BJ (cell line): Measurements from ENCODE around the gene GGCT. TPM values are rescaled to one million over a fixed set of nuclear protein-coding genes. Genes with fewer than 3 reads are reported as not detected.
A peak's percentile ranks its signal among the peaks of the same experiment; 100 is the strongest.
"Not testable (repeated sequence)": the region's sequence is repeated elsewhere in the genome, so short reads cannot be mapped to it uniquely, and the experiment has no call there.

Source experiments
- CTCF ChIA-PET: fragments of 350-600 bp; formaldehyde crosslinking; extraction: SDS; loops from one replicate; lab custom pipeline; 2021; ENCODE audit warnings: antibody characterized with exemption, inconsistent platforms; lab: Yijun Ruan, JAX
- POLR2A ChIA-PET: fragments of 300-600 bp; sonication (Branson Sonifier 250); formaldehyde crosslinking; extraction: SDS; loops from one replicate; lab custom pipeline; 2021; ENCODE audit warnings: antibody characterized with exemption; lab: Charles Lee
- DNase-seq: peaks from one replicate; pipeline ENCODE4 v3.0.0-alpha.2; 2011; ENCODE audit warnings: low read depth
- H3K27me3 ChIP-seq: 2 replicates; pipeline ENCODE4 v1.6.0; 2011; ENCODE audit warnings: low read length; ENCODE audit not compliant: control insufficient read depth, insufficient read depth
- H3K36me3 ChIP-seq: 2 replicates; pipeline ENCODE4 v1.5.1; 2011; ENCODE audit warnings: low read length; ENCODE audit not compliant: control insufficient read depth, insufficient read depth
- H3K4me3 ChIP-seq: 2 replicates; pipeline ENCODE4 v1.5.1; 2011; ENCODE audit warnings: low read depth, mild to moderate bottlenecking, control low read depth, low read length
- CTCF ChIP-seq: IDR thresholded peaks from 2 replicates; pipeline ENCODE4 v1.5.1; 2011; ENCODE audit warnings: low read depth, mild to moderate bottlenecking, control low read depth, inconsistent platforms, low read length, moderate library complexity; ENCODE audit not compliant: insufficient read depth
- polyA plus RNA-seq: library from polyadenylated mRNA; depleted of rRNA; stranded (reverse); fragments of >200 nt; gene quantifications from 2 replicates; pipeline ENCODE4 v1.2.3, GENCODE V29; 2011

Gene GGCT
- polyA plus RNA-seq, 1 experiment, result 16.5 TPM

- Histone ChIP-seq H3K36me3 (no peaks in the 10 kb centered on the region; the same call in 1 of the 2 replicates), H3K4me3 (no peak overlapping the region), H3K27me3 (no peaks in the 10 kb centered on the region)
- peak; percentile 87 for TF ChIP-seq CTCF
- POLR2A ChIA-PET, result no interaction called here
- DNase-seq, result no peak
- CTCF ChIA-PET, result interaction anchor here (0.6 to 8.1 kb wide), 12 partner anchors 10 to 1799 kb away, joined by 3 to 178 read pairs (median 4); no protein-coding TSS in a partner anchor
Observed at GRCh38 chr7:30548845-30549244, 44.2 kb upstream of the GGCT start.

DNA sequence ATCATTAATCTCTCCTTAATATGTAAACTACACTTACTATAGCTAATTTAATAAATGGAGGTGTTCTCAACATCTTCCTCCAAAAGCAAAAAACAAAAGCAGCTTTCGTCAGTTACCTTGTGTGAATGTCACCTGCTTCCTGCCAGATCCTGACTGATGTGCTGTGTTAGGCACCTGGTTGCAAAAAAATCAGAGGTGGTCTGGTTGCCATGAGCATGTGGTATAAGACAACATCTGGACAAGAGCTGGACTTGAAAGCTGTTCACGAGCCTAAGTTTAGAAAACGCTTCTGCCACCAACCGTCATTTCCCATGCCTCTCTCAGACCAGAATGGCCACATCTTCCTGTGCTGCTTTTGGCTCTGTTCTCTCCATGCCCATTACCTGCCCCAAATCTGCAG, 42.0 kb upstream of the GGCT start:
- CTCF ChIA-PET, result interaction anchor here (1.3 to 8.1 kb wide), 6 partner anchors 10 to 382 kb away, joined by 3 to 178 read pairs (median 7); no protein-coding TSS in a partner anchor

DNA sequence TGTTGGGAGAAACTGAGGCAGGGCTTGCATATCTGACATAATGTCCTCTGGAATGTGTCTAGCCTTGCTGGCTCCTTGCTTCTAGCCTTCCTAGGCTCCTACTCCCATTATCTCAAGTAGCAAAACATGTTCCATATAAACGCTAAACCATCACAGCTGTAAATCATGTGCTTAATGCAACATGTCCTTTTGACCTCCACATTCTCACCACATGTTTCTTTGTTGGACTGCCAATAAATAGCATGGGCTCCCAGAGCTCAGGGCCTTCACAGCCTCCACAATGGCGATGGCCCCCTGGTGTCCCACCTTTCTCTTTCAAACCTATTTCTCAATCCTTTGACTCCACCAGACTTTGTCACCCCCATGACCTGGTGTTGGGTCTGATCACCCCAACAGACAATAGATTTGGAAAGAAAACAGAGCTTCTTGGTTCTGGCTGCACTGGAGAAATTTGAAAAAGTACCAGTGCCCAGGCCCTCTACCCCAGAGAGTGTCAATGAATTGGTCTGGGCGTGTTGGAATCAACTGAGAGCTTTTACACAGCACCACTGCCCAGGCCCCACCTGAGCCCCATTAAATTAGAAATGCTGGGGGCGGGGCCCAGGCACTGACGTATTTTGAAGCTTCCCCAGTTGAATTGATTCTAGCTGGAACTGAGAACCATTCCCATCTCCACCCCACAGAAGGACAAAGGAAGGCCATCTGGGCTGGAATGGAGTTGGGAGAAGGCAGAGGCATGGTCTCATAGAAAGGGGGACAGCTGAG, 41.3 kb upstream of the GGCT start:
- H3K36me3 ChIP-seq, result no peaks in the 10 kb centered on the region; the same call in 1 of the 2 replicates
- CTCF ChIA-PET, result interaction anchor here (1.0 to 8.1 kb wide), 8 partner anchors 10 to 381 kb away, joined by 3 to 178 read pairs (median 6); no protein-coding TSS in a partner anchor
- H3K27me3 ChIP-seq, result no peaks in the 10 kb centered on the region
- TF ChIP-seq CTCF, result no peak
- POLR2A ChIA-PET, result no interaction called here
- H3K4me3 ChIP-seq, result no peak overlapping the region
- no peak for DNase-seq

More for the DNA sequence above, 42.0 kb upstream of the GGCT start:
- POLR2A ChIA-PET, result no interaction called here
- DNase-seq, result no peak
- no peak for TF ChIP-seq CTCF
- Histone ChIP-seq H3K27me3 (no peaks in the 10 kb centered on the region), H3K36me3 (no peaks in the 10 kb centered on the region; the same call in 1 of the 2 replicates), H3K4me3 (no peak overlapping the region)

DNA sequence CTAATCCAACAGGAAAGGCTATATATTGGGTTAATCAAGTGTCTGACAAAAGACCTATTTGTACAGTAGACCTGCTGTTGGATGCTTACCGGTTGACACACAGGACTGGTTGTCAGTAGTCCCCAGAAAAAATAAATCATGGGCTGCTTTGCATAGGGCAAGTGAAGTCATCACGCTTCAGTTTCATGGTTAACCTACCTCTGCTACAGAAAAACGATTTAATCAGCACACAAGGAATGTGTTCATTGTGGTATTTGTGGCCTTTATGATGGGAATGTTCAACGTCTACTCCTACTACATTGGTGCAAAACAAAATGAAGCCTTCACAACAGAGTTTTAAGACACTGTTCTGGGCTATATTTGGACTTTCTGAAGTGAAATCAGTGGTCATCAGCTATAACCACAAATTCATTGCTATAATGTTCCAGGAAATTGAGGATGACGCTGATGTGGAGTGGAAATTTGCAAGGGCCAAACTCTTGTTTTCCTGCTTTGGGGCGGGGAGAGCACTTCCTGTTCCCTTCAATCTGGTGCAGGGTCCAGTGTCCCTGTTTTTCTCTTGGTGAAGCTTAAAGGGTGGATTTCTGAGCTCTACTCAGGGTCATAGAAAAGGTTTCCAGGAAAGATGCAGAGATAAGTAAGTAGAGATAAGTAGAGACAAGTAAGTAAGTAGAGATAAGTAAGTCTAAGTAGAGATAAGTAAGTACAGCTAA, 39.3 kb upstream of the GGCT start:
- no peak for TF ChIP-seq CTCF
- no peak for DNase-seq
- POLR2A ChIA-PET, result no interaction called here
- Histone ChIP-seq H3K27me3 (no peaks in the 10 kb centered on the region), H3K36me3 (no peaks in the 10 kb centered on the region; the same call in 1 of the 2 replicates), H3K4me3 (no peak overlapping the region)
- CTCF ChIA-PET, result interaction anchor here (1.0 to 8.1 kb wide), 2 partner anchors 17 to 34 kb away, joined by 3 to 178 read pairs; no protein-coding TSS in a partner anchor

- H3K27me3 ChIP-seq, POLR2A ChIA-PET, H3K36me3 ChIP-seq, DNase-seq, H3K4me3 ChIP-seq, CTCF ChIA-PET: not testable (repeated sequence)
Observed at GRCh38 chr7:30543115-30543514, 38.5 kb upstream of the GGCT start.
